HCT116 (cell line): Measurements from ENCODE around the gene SPATA2L. TPM values are rescaled to one million over a fixed set of nuclear protein-coding genes. Genes with fewer than 3 reads are reported as not detected.
A peak's percentile ranks its signal among the peaks of the same experiment; 100 is the strongest.

Source experiments
- ATAC-seq: fragments of 200-7000 bp; cut with Tn5 transposase; 2 replicates; pipeline ENCODE4 v1.9.1; 2020; ENCODE audit warnings: mild to moderate bottlenecking, moderate library complexity
- BruUV-seq: library from RNA; stranded (reverse); fragments of 400-500 nt; replicated peaks from 2 replicates; lab custom pipeline; 2021; lab: Mats Ljungman, UMichigan
- CTCF ChIA-PET: fragments of 300-600 bp; sonication (Branson Sonifier 250); formaldehyde crosslinking; loops from one replicate; lab custom pipeline; 2021; ENCODE audit warnings: antibody characterized with exemption; lab: Charles Lee
- POLR2A ChIA-PET: fragments of 300-600, 350-600 bp; sonication (Branson Sonifier 250); formaldehyde crosslinking; loops from one replicate; lab custom pipeline; 2021; ENCODE audit warnings: antibody characterized with exemption; lab: Charles Lee
- RAD21 ChIA-PET, 2 experiments: fragments of 300-600 bp; sonication (Branson Sonifier 250); formaldehyde crosslinking; loops; one replicate each; lab custom pipeline; 2023; ENCODE audit warnings: low total read pairs in 2 of 2; ENCODE audit not compliant: uncharacterized antibody in 2 of 2, unreplicated experiment in 2 of 2, low non-redundant PET in 1 of 2; lab: Charles Lee
- DNase-seq: peaks from one replicate; pipeline ENCODE4 v3.0.0-alpha.2; 2010; ENCODE audit warnings: low read depth, low spot score
- H2AFZ ChIP-seq: fragments of 200-600 bp; shearing (Covaris generic), sonication (generic); 2 replicates; pipeline ENCODE4 v1.6.1; 2017; ENCODE audit warnings: low read depth, mixed run types, mixed read lengths, antibody characterized with exemption, low read length; ENCODE audit not compliant: poor library complexity, severe bottlenecking
- H3K27ac ChIP-seq: 2 replicates; pipeline ENCODE4 v1.5.1; 2012; ENCODE audit warnings: low read depth, low read length
- H3K27me3 ChIP-seq: fragments of 200-600 bp; sonication (generic); 2 replicates; pipeline ENCODE4 v1.6.1; 2016; ENCODE audit warnings: mixed run types, low read length, mixed read lengths; ENCODE audit not compliant: insufficient read depth
- H3K36me3 ChIP-seq, 2 experiments: fragments of 200-500 bp in 1 of 2; fragments of 200-600 bp in 1 of 2; sonication (Bioruptor generic) in 1 of 2; sonication (generic) in 1 of 2; 2 replicates each; pipeline versions ENCODE4 v1.5.1 to v1.6.1; 2014 to 2016; ENCODE audit warnings: low read length in 2 of 2, inconsistent platforms in 1 of 2, mixed read lengths in 1 of 2, mixed run types in 1 of 2; ENCODE audit not compliant: insufficient read depth in 2 of 2, control insufficient read depth in 1 of 2
- H3K4me1 ChIP-seq, 2 experiments: fragments of 200-600 bp in 1 of 2; sonication (generic) in 1 of 2; 2 replicates each; pipeline versions ENCODE4 v1.5.1 to v1.6.1; 2012 to 2017; ENCODE audit warnings: low read length in 2 of 2, inconsistent platforms in 1 of 2, mild to moderate bottlenecking in 1 of 2, mixed read lengths in 1 of 2, mixed run types in 1 of 2, moderate library complexity in 1 of 2; ENCODE audit not compliant: insufficient read depth in 2 of 2, control insufficient read depth in 1 of 2
- H3K4me2 ChIP-seq: fragments of 200-600 bp; sonication (generic); 2 replicates; pipeline ENCODE4 v1.6.1; 2017; ENCODE audit warnings: mixed run types, low read length, mixed read lengths
- H3K4me3 ChIP-seq, 2 experiments: fragments of 200-600 bp in 1 of 2; sonication (generic) in 1 of 2; replicated peaks in 1 of 2; 2 replicates each; pipeline ENCODE4 v1.5.1; 2011 to 2016; ENCODE audit warnings: low read length in 2 of 2, control low read depth in 1 of 2, low read depth in 1 of 2, mild to moderate bottlenecking in 1 of 2, mixed read lengths in 1 of 2, mixed run types in 1 of 2
- H3K79me2 ChIP-seq: fragments of 200-600 bp; sonication (generic); 2 replicates; pipeline ENCODE4 v1.6.1; 2017; ENCODE audit warnings: mild to moderate bottlenecking, mixed run types, low read length, moderate library complexity, mixed read lengths; ENCODE audit not compliant: insufficient read depth
- H3K9ac ChIP-seq: fragments of 200-600 bp; sonication (generic); 2 replicates; pipeline ENCODE4 v1.6.1; 2016; ENCODE audit warnings: low read length, mixed read lengths
- H3K9me2 ChIP-seq: fragments of 200-600 bp; sonication (generic), shearing (Covaris generic); 2 replicates; pipeline ENCODE4 v1.6.1; 2017; ENCODE audit warnings: mixed run types, mild to moderate bottlenecking, moderate library complexity; ENCODE audit not compliant: insufficient read depth
- H3K9me3 ChIP-seq, 2 experiments: fragments of 200-500 bp in 1 of 2; fragments of 200-600 bp in 1 of 2; sonication (Bioruptor generic) in 1 of 2; sonication (generic) in 1 of 2; 2 replicates each; pipeline ENCODE4 v1.6.1; 2014 to 2017; ENCODE audit warnings: low read length in 2 of 2, mixed read lengths in 2 of 2, inconsistent platforms in 1 of 2, low read depth in 1 of 2, mild to moderate bottlenecking in 1 of 2, mixed run types in 1 of 2, moderate library complexity in 1 of 2; ENCODE audit not compliant: control insufficient read depth in 1 of 2, insufficient read depth in 1 of 2
- H4K20me1 ChIP-seq: fragments of 200-600 bp; sonication (generic), shearing (Covaris generic); 2 replicates; pipeline ENCODE4 v1.6.1; 2017; ENCODE audit warnings: mixed run types, mild to moderate bottlenecking, moderate library complexity; ENCODE audit not compliant: insufficient read depth
- CEBPB ChIP-seq: IDR thresholded peaks from 2 replicates; pipeline ENCODE4 v1.6.1; 2012; ENCODE audit warnings: low read depth
- EGR1 ChIP-seq: IDR thresholded peaks from 2 replicates; pipeline ENCODE4 v1.6.1; 2012; ENCODE audit warnings: low read depth
- ELF1 ChIP-seq: IDR thresholded peaks from 2 replicates; pipeline ENCODE4 v1.6.1; 2012; ENCODE audit warnings: low read depth, borderline replicate concordance
- EZH2 ChIP-seq: fragments of 200-600 bp; sonication (generic); IDR thresholded peaks from 2 replicates; pipeline ENCODE4 v1.6.1; 2017; ENCODE audit warnings: antibody characterized with exemption, mixed run types
- EZH2phosphoT487 ChIP-seq: fragments of 200-600 bp; IDR thresholded peaks from 2 replicates; pipeline ENCODE4 v1.6.1; 2018; ENCODE audit warnings: antibody characterized with exemption, borderline replicate concordance
- JUND ChIP-seq: IDR thresholded peaks from 2 replicates; pipeline ENCODE4 v1.6.1; 2012
- POLR2AphosphoS5 ChIP-seq: IDR thresholded peaks from 2 replicates; pipeline ENCODE4 v1.6.1; 2011; ENCODE audit warnings: mild to moderate bottlenecking, low read depth, low read length, moderate library complexity
- RAD21 ChIP-seq: IDR thresholded peaks from 2 replicates; pipeline ENCODE4 v1.6.1; 2012; ENCODE audit warnings: low read depth, mild to moderate bottlenecking
- SP1 ChIP-seq: IDR thresholded peaks from 2 replicates; pipeline ENCODE4 v1.6.1; 2012; ENCODE audit warnings: low read depth
- ZNF274 ChIP-seq: fragments of 200-500 bp; sonication (Bioruptor generic); IDR thresholded peaks from 2 replicates; pipeline ENCODE4 v1.6.1; 2014; ENCODE audit warnings: mild to moderate bottlenecking, low read depth, low read length, inconsistent platforms
- intact Hi-C: fragments of 100-400 bp; cut with micrococcal nuclease; formaldehyde crosslinking; loops from 2 replicates; pipeline ENCODE4 v1.10.0; 2022
- total RNA-seq: library from RNA; stranded (reverse); gene quantifications from one replicate; pipeline ENCODE4 v1.2.1, GENCODE V29; 2021; ENCODE audit not compliant: unreplicated experiment
- TF ChIP-seq, protein P1 (sequence below): IDR thresholded peaks from 2 replicates; pipeline ENCODE4 v1.6.1; 2012; ENCODE audit warnings: low read depth
- TF ChIP-seq, protein P2 (sequence below): IDR thresholded peaks from 2 replicates; pipeline ENCODE4 v1.6.1; 2011; ENCODE audit warnings: mild to moderate bottlenecking, low read length, moderate library complexity; ENCODE audit not compliant: insufficient replicate concordance; ENCODE audit errors: extremely low read depth
- TF ChIP-seq, protein P3 (sequence below): IDR thresholded peaks from 2 replicates; pipeline ENCODE4 v1.6.1; 2012
- TF ChIP-seq, protein P4 (sequence below): IDR thresholded peaks from 2 replicates; pipeline ENCODE4 v1.6.1; 2012

The SPATA2L gene
- total RNA-seq, 1 experiment from 2014 or later = 50.5 TPM

DNA sequence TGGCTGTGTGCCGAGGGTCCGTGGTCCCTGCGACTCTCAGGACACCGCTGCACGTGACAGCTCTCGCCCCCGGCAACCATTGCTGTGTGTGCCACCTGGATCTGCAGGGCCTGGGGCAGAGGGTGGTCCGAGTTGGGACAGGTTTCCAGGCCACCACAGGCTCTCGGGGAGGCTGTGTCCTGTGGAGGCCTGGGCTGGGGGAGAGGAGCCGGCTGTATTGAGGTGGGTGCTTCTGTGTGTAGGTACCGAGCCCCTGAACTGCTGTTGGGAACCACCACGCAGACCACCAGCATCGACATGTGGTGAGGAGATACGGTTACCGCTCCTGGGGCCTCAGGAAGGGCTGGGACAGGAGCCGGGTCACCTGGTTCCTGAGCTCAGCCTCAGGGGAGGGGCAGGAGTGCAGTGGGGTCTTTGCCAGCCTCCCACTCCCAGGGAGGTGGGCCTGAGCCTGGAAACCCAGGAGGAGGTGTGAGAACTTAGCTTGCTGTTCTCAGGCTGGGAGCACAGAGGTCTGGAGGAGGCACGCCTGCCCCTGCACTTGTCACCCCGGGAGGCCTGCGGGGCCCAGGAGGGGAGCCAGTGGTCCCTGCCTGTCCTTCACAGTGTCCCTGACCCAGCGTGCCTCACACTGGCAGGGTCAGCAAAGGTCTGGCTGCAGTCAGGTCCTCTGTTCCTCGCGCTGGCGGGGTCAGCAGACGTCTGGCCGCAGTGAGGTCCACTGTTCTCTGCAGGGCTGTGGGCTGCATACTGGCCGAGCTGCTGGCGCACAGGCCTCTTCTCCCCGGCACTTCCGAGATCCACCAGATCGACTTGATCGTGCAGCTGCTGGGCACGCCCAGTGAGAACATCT is 7.3 kb downstream of the SPATA2L start:
- peak; percentile 3; the same call in 1 of the 2 replicates for ATAC-seq
- intact Hi-C loops = no loop called here

DNA sequence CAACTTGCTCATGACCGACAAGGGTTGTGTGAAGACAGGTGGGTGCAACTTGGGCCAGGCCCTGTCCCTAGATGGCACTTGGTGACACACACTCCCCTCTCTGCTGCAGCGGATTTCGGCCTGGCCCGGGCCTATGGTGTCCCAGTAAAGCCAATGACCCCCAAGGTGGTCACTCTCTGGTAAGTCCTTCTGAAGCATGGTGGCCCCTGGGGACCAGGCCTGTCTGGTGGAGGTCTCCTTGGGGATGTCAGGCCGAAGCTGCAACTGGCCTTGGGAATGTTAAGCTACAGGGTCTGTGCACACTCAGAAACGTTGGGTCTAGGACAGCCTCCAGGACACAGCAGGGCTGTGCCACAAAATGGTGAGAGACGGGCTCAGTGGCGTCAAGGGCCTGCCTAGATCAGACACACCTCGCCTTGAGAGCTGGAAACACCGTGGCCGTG is 8.2 kb downstream of the SPATA2L start:
- H3K79me2 ChIP-seq = peaks cover 18% of the 10 kb centered on the region
- intact Hi-C loops = no loop called here
- H2AFZ ChIP-seq = no peak overlapping the region
- CTCF ChIA-PET = no interaction called here
- H3K27me3 ChIP-seq = no peaks in the 10 kb centered on the region
- no peak overlapping the region for H3K9ac ChIP-seq
- no peaks in the 10 kb centered on the region for H3K9me2 ChIP-seq
- no TSS peak for BruUV-seq
- DNase-seq (no peak), ATAC-seq (no peak)
- H3K9me3 ChIP-seq = no peaks in the 10 kb centered on the region
- no peak overlapping the region for H3K4me3 ChIP-seq
- POLR2A ChIA-PET = no interaction called here
- no peaks in the 10 kb centered on the region for H3K4me1 ChIP-seq
- H3K4me2 ChIP-seq = no peak overlapping the region
- peaks cover 29 to 63% of the 10 kb centered on the region in 2 experiments; a peak in 3 of 4 replicates for H3K36me3 ChIP-seq
- H4K20me1 ChIP-seq = no peaks in the 10 kb centered on the region
- RAD21 ChIA-PET = no interaction called here
- peak overlapping the region; percentile 28; the same call in 1 of the 2 replicates for H3K27ac ChIP-seq
- TF ChIP-seq, protein P1, sequence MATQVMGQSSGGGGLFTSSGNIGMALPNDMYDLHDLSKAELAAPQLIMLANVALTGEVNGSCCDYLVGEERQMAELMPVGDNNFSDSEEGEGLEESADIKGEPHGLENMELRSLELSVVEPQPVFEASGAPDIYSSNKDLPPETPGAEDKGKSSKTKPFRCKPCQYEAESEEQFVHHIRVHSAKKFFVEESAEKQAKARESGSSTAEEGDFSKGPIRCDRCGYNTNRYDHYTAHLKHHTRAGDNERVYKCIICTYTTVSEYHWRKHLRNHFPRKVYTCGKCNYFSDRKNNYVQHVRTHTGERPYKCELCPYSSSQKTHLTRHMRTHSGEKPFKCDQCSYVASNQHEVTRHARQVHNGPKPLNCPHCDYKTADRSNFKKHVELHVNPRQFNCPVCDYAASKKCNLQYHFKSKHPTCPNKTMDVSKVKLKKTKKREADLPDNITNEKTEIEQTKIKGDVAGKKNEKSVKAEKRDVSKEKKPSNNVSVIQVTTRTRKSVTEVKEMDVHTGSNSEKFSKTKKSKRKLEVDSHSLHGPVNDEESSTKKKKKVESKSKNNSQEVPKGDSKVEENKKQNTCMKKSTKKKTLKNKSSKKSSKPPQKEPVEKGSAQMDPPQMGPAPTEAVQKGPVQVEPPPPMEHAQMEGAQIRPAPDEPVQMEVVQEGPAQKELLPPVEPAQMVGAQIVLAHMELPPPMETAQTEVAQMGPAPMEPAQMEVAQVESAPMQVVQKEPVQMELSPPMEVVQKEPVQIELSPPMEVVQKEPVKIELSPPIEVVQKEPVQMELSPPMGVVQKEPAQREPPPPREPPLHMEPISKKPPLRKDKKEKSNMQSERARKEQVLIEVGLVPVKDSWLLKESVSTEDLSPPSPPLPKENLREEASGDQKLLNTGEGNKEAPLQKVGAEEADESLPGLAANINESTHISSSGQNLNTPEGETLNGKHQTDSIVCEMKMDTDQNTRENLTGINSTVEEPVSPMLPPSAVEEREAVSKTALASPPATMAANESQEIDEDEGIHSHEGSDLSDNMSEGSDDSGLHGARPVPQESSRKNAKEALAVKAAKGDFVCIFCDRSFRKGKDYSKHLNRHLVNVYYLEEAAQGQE = no peak
- no peak for TF ChIP-seq POLR2AphosphoS5
- TF ChIP-seq SP1 = no peak
- TF ChIP-seq, protein P2, sequence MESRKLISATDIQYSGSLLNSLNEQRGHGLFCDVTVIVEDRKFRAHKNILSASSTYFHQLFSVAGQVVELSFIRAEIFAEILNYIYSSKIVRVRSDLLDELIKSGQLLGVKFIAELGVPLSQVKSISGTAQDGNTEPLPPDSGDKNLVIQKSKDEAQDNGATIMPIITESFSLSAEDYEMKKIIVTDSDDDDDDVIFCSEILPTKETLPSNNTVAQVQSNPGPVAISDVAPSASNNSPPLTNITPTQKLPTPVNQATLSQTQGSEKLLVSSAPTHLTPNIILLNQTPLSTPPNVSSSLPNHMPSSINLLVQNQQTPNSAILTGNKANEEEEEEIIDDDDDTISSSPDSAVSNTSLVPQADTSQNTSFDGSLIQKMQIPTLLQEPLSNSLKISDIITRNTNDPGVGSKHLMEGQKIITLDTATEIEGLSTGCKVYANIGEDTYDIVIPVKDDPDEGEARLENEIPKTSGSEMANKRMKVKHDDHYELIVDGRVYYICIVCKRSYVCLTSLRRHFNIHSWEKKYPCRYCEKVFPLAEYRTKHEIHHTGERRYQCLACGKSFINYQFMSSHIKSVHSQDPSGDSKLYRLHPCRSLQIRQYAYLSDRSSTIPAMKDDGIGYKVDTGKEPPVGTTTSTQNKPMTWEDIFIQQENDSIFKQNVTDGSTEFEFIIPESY = no peak
- TF ChIP-seq EGR1 = no peak
- TF ChIP-seq EZH2 = no peak
- TF ChIP-seq ELF1 = no peak
- TF ChIP-seq, protein P3, sequence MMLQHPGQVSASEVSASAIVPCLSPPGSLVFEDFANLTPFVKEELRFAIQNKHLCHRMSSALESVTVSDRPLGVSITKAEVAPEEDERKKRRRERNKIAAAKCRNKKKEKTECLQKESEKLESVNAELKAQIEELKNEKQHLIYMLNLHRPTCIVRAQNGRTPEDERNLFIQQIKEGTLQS = no peak
- TF ChIP-seq, protein P4, sequence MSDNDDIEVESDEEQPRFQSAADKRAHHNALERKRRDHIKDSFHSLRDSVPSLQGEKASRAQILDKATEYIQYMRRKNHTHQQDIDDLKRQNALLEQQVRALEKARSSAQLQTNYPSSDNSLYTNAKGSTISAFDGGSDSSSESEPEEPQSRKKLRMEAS = no peak
- TF ChIP-seq ZNF274 = no peak
- TF ChIP-seq CEBPB = no peak
- TF ChIP-seq RAD21 = no peak

More for the DNA sequence above, 7.3 kb downstream of the SPATA2L start:
- no peak for DNase-seq
- TF ChIP-seq JUND (no peak), EZH2phosphoT487 (no peak), POLR2AphosphoS5 (peak; percentile 7; the same call in 1 of the 2 replicates)
- Histone ChIP-seq H3K4me2 (no peak overlapping the region), H4K20me1 (no peaks in the 10 kb centered on the region), H3K27me3 (no peaks in the 10 kb centered on the region), H3K4me1 (peaks cover under 1 to 2% of the 10 kb centered on the region in 2 experiments; a peak in 3 of 4 replicates), H3K9me2 (no peaks in the 10 kb centered on the region), H3K4me3 (no peak overlapping the region), H3K9ac (no peak overlapping the region), H3K79me2 (peaks cover 16% of the 10 kb centered on the region), H3K27ac (peak overlapping the region; percentile 3; the same call in 1 of the 2 replicates), H3K9me3 (no peaks in the 10 kb centered on the region), H2AFZ (no peak overlapping the region), H3K36me3 (peaks cover 30 to 64% of the 10 kb centered on the region in 2 experiments; a peak in 3 of 4 replicates)
- POLR2A ChIA-PET = no interaction called here
- no TSS peak for BruUV-seq
- RAD21 ChIA-PET = no interaction called here
- CTCF ChIA-PET = no interaction called here
